ENCODE measurements around the gene PROKR2.

GRCh38 chr20:5312518-5312917, 4.2 kb downstream of the PROKR2 start:
- TF ChIP-seq CTCF (conservative IDR thresholded peaks at IDR 0.05 in 1 of 2, IDR thresholded peaks at IDR 0.05 in 1 of 2; ENCODE audit: low read depth in 1 of 2, low read length in 2 of 2), result no peak
- no peak for TF ChIP-seq EZH2 (IDR thresholded peaks at IDR 0.05; ENCODE audit: low read length, missing control alignments)

Data from fibroblast of lung (primary cell).